HG02678 (cell line): ENCODE data around the gene ABR.

Experiments used
- ATAC-seq: cut with Tn5 transposase; IDR thresholded peaks from one replicate; pipeline ENCODE4 v1.9.1; 2021; ENCODE audit warnings: mild to moderate bottlenecking, moderate library complexity; ENCODE audit not compliant: unreplicated experiment

Gene ABR

GRCh38 chr17:1179818-1180742, at the start of gene ABR:
Gene ABR (minus strand): TSS chr17:1179981. CDS start chr17:1179727, 254 bp downstream.
- no peak for ATAC-seq

GRCh38 chr17:1229349-1229899, 49.6 kb upstream of the ABR start:
- peak; percentile 53 for ATAC-seq

- peak; percentile 17 for ATAC-seq
Observed at GRCh38 chr17:1228781-1229348, 49.1 kb upstream of the ABR start.

GRCh38 chr17:1227917-1228780, 48.4 kb upstream of the ABR start:
- ATAC-seq: peak; percentile 39

- ATAC-seq: no peak
Observed at GRCh38 chr17:1227365-1227764, 47.6 kb upstream of the ABR start.

GRCh38 chr17:1226308-1226707, 46.5 kb upstream of the ABR start:
- no peak for ATAC-seq

- ATAC-seq: no peak
Observed at GRCh38 chr17:1224330-1224729, 44.5 kb upstream of the ABR start.

GRCh38 chr17:1223662-1224061, 43.9 kb upstream of the ABR start:
- no peak for ATAC-seq

- ATAC-seq: no peak
Observed at GRCh38 chr17:1222321-1222720, 42.5 kb upstream of the ABR start.

GRCh38 chr17:1221209-1221608, 41.4 kb upstream of the ABR start:
- ATAC-seq: no peak

GRCh38 chr17:1220346-1220745, 40.6 kb upstream of the ABR start:
- ATAC-seq: no peak

- no peak for ATAC-seq
Observed at GRCh38 chr17:1217089-1217385, 37.3 kb upstream of the ABR start.

- no peak for ATAC-seq
Observed at GRCh38 chr17:1216217-1217088, 36.7 kb upstream of the ABR start.

- no peak for ATAC-seq
Observed at GRCh38 chr17:1212946-1213345, 33.2 kb upstream of the ABR start.

GRCh38 chr17:1211287-1211686, 31.5 kb upstream of the ABR start:
- ATAC-seq: no peak

GRCh38 chr17:1208966-1209365, 29.2 kb upstream of the ABR start:
- ATAC-seq: no peak

GRCh38 chr17:1206026-1206777, 26.4 kb upstream of the ABR start:
- ATAC-seq: no peak

- ATAC-seq: no peak
Observed at GRCh38 chr17:1203967-1204291, 24.1 kb upstream of the ABR start.

- ATAC-seq: no peak
Observed at GRCh38 chr17:1203111-1203966, 23.6 kb upstream of the ABR start.
